Thyroid gland (tissue), 4 donors: ENCODE data around the gene IKZF4. TPM values are rescaled to one million over a fixed set of nuclear protein-coding genes. Genes with fewer than 3 reads are reported as not detected.
A peak's percentile ranks its signal among the peaks of the same experiment; 100 is the strongest.

Experiments
- DNase-seq, 2 donors: peaks; one replicate each; pipeline ENCODE4 v3.0.0-alpha.2; 2019
- H3K27ac ChIP-seq, 3 donors: fragments of 200-600 bp; sonication (generic); 1 replicate in 2 of 3; 2 replicates in 1 of 3; pipeline ENCODE4 v1.5.1; 2016 to 2019; ENCODE audit warnings: mild to moderate bottlenecking in 1 of 3, moderate library complexity in 1 of 3
- H3K27me3 ChIP-seq: fragments of 200-600 bp; sonication (generic); one replicate; pipeline ENCODE4 v1.5.1; 2019
- H3K36me3 ChIP-seq, 2 donors: fragments of 200-600 bp; sonication (generic); one replicate each; pipeline ENCODE4 v1.5.1; 2016 to 2019
- H3K4me1 ChIP-seq, 2 donors: fragments of 200-600 bp; sonication (generic); one replicate each; pipeline ENCODE4 v1.5.1; 2017 to 2019
- H3K4me3 ChIP-seq, 3 donors: fragments of 200-600 bp; sonication (generic); replicated peaks in 1 of 3; 1 replicate in 2 of 3; 2 replicates in 1 of 3; pipeline ENCODE4 v1.5.1; 2016; ENCODE audit warnings: mild to moderate bottlenecking in 1 of 3
- H3K9me3 ChIP-seq: fragments of 200-600 bp; sonication (generic); one replicate; pipeline ENCODE4 v1.5.1; 2017
- CTCF ChIP-seq, 6 experiments: fragments of 200-600 bp in 3 of 6; fragments of 450-650 bp in 3 of 6; sonication (generic) in 3 of 6; IDR thresholded peaks; one replicate each; pipeline ENCODE4 v1.5.1; 2016 to 2019; ENCODE audit warnings: antibody characterized with exemption in 6 of 6, mild to moderate bottlenecking in 2 of 6, inconsistent platforms in 1 of 6, moderate library complexity in 1 of 6
- POLR2A ChIP-seq, 2 donors: fragments of 450-650 bp; IDR thresholded peaks; one replicate each; pipeline ENCODE4 v1.6.1; 2017; ENCODE audit warnings: antibody characterized with exemption in 2 of 2, mild to moderate bottlenecking in 2 of 2, moderate library complexity in 1 of 2
- WGBS, 2 donors: methylation state at CpG; one replicate each; pipeline ENCODE4 v1.1.5; 2017; 5-methylcytosine and 5-hydroxymethylcytosine counted together
- intact Hi-C: fragments of 100-400 bp; cut with DNase I; formaldehyde crosslinking; loops from one replicate; pipeline ENCODE4 v1.15.1; 2023
- total RNA-seq, 4 donors: library from RNA; depleted of rRNA; stranded (reverse); fragments of >200 nt; gene quantifications; one replicate each; pipeline ENCODE4 v1.2.3, GENCODE V29; 2016

Gene IKZF4
- total RNA-seq, 4 donors from 2014 or later = 4.2 to 10.9 (median 9.4) TPM

GRCh38 chr12:56013482-56013881, 7.4 kb upstream of the IKZF4 start:
- DNase-seq = peak; percentile 83
- H3K36me3 ChIP-seq = no peaks in the 10 kb centered on the region
- no peak overlapping the region for H3K4me3 ChIP-seq
- H3K4me1 ChIP-seq = peaks cover 23 to 24% of the 10 kb centered on the region in 2 donors
- H3K27ac ChIP-seq = peak overlapping the region; percentile 87 to 88 (median 88)
- WGBS, 2 donors = 42 to 57% methylated on average over 5 of the region's 5 CpGs
- no peaks in the 10 kb centered on the region for H3K9me3 ChIP-seq
- H3K27me3 ChIP-seq = no peaks in the 10 kb centered on the region
- TF ChIP-seq POLR2A (IDR thresholded peaks at IDR 0.05) (peak in 1 of 2 donors; percentile 43), CTCF (IDR thresholded peaks at IDR 0.05) (no peak)
- intact Hi-C loops = no loop called here

GRCh38 chr12:56014205-56014604, 6.6 kb upstream of the IKZF4 start:
- Histone ChIP-seq H3K4me1 (peaks cover 23 to 24% of the 10 kb centered on the region in 2 donors), H3K27ac (peak overlapping the region; percentile 87 to 88 (median 88)), H3K27me3 (no peaks in the 10 kb centered on the region), H3K4me3 (no peak overlapping the region), H3K9me3 (no peaks in the 10 kb centered on the region), H3K36me3 (no peaks in the 10 kb centered on the region)
- peak; percentile 73 to 77 for DNase-seq
- TF ChIP-seq CTCF (IDR thresholded peaks at IDR 0.05) = no peak
- TF ChIP-seq POLR2A (IDR thresholded peaks at IDR 0.05) = peak in 1 of 2 donors; percentile 22
- WGBS, 2 donors = 16 to 19% methylated on average over 2 of the region's 2 CpGs
- intact Hi-C loops = no loop called here

- Histone ChIP-seq H3K9me3 (no peaks in the 10 kb centered on the region), H3K27me3 (no peaks in the 10 kb centered on the region), H3K36me3 (no peaks in the 10 kb centered on the region), H3K27ac (no peak overlapping the region), H3K4me3 (no peak overlapping the region), H3K4me1 (peaks cover 24 to 42% of the 10 kb centered on the region in 2 donors)
- no peak for TF ChIP-seq CTCF (IDR thresholded peaks at IDR 0.05)
- no peak for TF ChIP-seq POLR2A (IDR thresholded peaks at IDR 0.05)
- DNase-seq = no peak
- 91 to 93% methylated on average over 4 of the region's 4 CpGs for WGBS, 2 donors
- intact Hi-C loops = no loop called here
These were observed 3.7 kb upstream of the IKZF4 start for GRCh38 chr12:56017181-56017580.

GRCh38 chr12:56018356-56018755, 2.5 kb upstream of the IKZF4 start:
- no peak for DNase-seq
- intact Hi-C loops = no loop called here
- Histone ChIP-seq H3K4me3 (no peak overlapping the region), H3K27me3 (no peaks in the 10 kb centered on the region), H3K27ac (no peak overlapping the region), H3K36me3 (no peaks in the 10 kb centered on the region), H3K4me1 (peaks cover 18 to 38% of the 10 kb centered on the region in 2 donors), H3K9me3 (no peaks in the 10 kb centered on the region)
- 100% methylated on average over 1 of the region's 1 CpG for WGBS, 2 donors
- TF ChIP-seq CTCF (IDR thresholded peaks at IDR 0.05) (no peak), POLR2A (IDR thresholded peaks at IDR 0.05) (no peak)

GRCh38 chr12:56021889-56022497, 1.1 kb downstream of the IKZF4 start:
- no peaks in the 10 kb centered on the region for H3K27me3 ChIP-seq
- H3K4me3 ChIP-seq = no peak overlapping the region
- no peaks in the 10 kb centered on the region for H3K9me3 ChIP-seq
- intact Hi-C loops = no loop called here
- no peak for DNase-seq
- TF ChIP-seq CTCF (IDR thresholded peaks at IDR 0.05) (no peak), POLR2A (IDR thresholded peaks at IDR 0.05) (no peak)
- WGBS, 2 donors = 28 to 47% methylated on average over 2 of the region's 2 CpGs
- H3K4me1 ChIP-seq = peaks cover 0 to 20% of the 10 kb centered on the region in 2 donors
- H3K27ac ChIP-seq = no peak overlapping the region
- H3K36me3 ChIP-seq = peaks cover 0 to 4% of the 10 kb centered on the region in 2 donors
